Measurements from ENCODE around the gene ENPP3. TPM values are rescaled to one million over a fixed set of nuclear protein-coding genes. Genes with fewer than 3 reads are reported as not detected.

Gene ENPP3
- total and polyA plus RNA-seq, 2 of the 13 experiments (the other 11 are each of a cell fraction or from before 2014, with no cell fraction given): 40.0 to 75.4 TPM

- TF ChIP-seq E2F2 (CRISPR knock-in tag; IDR thresholded peaks at IDR 0.05; ENCODE audit: borderline replicate concordance): no peak
- peak; percentile 78 for TF ChIP-seq IRF2 (CRISPR knock-in tag; IDR thresholded peaks at IDR 0.05)
- TF ChIP-seq ZNF501 (CRISPR knock-in tag; IDR thresholded peaks at IDR 0.05): 0 out of 2 replicates have a peak, but pooled peaks have one; percentile 23
- no peak for TF ChIP-seq ZNF776 (CRISPR knock-in tag; IDR thresholded peaks at IDR 0.05)
- peak; percentile 81 for TF ChIP-seq MEIS1 (CRISPR knock-in tag; IDR thresholded peaks at IDR 0.05; ENCODE audit: borderline replicate concordance)
- TF ChIP-seq ZNF761 (CRISPR knock-in tag; conservative IDR thresholded peaks at IDR 0.05): peak; percentile 93
- TF ChIP-seq CBX1 (IDR thresholded peaks at IDR 0.05; ENCODE audit: low read depth): no peak
- TF ChIP-seq ZSCAN22 (CRISPR knock-in tag; IDR thresholded peaks at IDR 0.05): 0 out of 2 replicates have a peak, but pooled peaks have one; percentile 31
- TF ChIP-seq ARNT (IDR thresholded peaks at IDR 0.05): no peak
- no peak for TF ChIP-seq BRF2 (CRISPR knock-in tag; IDR thresholded peaks at IDR 0.05)
- TF ChIP-seq TRIM24 (CRISPR knock-in tag; IDR thresholded peaks at IDR 0.05): no peak
- no peak for TF ChIP-seq MAFG (CRISPR knock-in tag; IDR thresholded peaks at IDR 0.05)
- TF ChIP-seq ZNF7 (CRISPR knock-in tag; IDR thresholded peaks at IDR 0.05): no peak
- TF ChIP-seq TEAD3 (CRISPR knock-in tag; optimal IDR thresholded peaks at IDR 0.05; ENCODE audit: borderline replicate concordance): peak; percentile 72
- peak; percentile 95 for TF ChIP-seq TBX2 (CRISPR knock-in tag; IDR thresholded peaks at IDR 0.05; ENCODE audit: borderline replicate concordance)
- peak; percentile 67 for TF ChIP-seq GATAD1 (CRISPR knock-in tag; IDR thresholded peaks at IDR 0.05)
- TF ChIP-seq THAP11 (CRISPR knock-in tag; IDR thresholded peaks at IDR 0.05): 0 out of 2 replicates have a peak, but pooled peaks have one; percentile 12
- no peak; the same call in 1 of the 2 replicates for TF ChIP-seq ZNF274 (CRISPR knock-in tag; IDR thresholded peaks at IDR 0.05)
- 0 out of 2 replicates have a peak, but pooled peaks have one; percentile 28 for TF ChIP-seq ZNF691 (CRISPR knock-in tag; IDR thresholded peaks at IDR 0.05; ENCODE audit: borderline replicate concordance, low read depth)
- TF ChIP-seq YEATS2 (CRISPR knock-in tag; IDR thresholded peaks at IDR 0.05; ENCODE audit: borderline replicate concordance): no peak; the same call in 1 of the 2 replicates
- TF ChIP-seq ZNF275 (CRISPR knock-in tag; IDR thresholded peaks at IDR 0.05; ENCODE audit: borderline replicate concordance): no peak
- no peak for TF ChIP-seq CTCF (CRISPR knock-in tag; IDR thresholded peaks at IDR 0.05)
- peak; percentile 95 for TF ChIP-seq HDAC2 (CRISPR knock-in tag; IDR thresholded peaks at IDR 0.05)
Observed at GRCh38 chr6:131754715-131755567, 117.8 kb downstream of the ENPP3 start (continued).
